Fibroblast of the conjunctiva (primary cell): ENCODE data around the gene TUBB1.
A peak's percentile ranks its signal among the peaks of the same experiment; 100 is the strongest.
"Not testable (repeated sequence)": the region's sequence is repeated elsewhere in the genome, so short reads cannot be mapped to it uniquely, and the experiment has no call there.

Experiments used
- DNase-seq: peaks from one replicate; pipeline ENCODE4 v3.0.0-alpha.2; 2010; ENCODE audit warnings: low read depth

Gene TUBB1

DNA sequence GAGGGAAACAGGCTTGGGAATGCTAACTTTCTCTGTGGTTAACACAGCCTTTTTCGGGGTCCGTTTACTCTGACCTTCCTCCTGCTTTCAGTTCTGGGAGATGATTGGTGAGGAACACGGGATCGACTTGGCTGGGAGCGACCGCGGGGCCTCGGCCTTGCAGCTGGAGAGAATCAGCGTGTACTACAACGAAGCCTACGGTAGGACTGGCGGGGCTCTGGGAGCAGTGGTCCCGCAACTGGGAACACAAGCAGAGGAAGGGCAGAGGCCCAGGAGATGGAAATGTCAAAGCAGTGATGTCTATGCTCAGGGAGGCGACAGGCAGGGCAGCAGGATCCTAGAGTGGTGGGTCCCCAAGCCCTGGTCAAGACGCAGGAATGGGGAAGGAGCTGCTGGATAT, 3.5 kb downstream of the TUBB1 start:
- no peak for DNase-seq

DNA sequence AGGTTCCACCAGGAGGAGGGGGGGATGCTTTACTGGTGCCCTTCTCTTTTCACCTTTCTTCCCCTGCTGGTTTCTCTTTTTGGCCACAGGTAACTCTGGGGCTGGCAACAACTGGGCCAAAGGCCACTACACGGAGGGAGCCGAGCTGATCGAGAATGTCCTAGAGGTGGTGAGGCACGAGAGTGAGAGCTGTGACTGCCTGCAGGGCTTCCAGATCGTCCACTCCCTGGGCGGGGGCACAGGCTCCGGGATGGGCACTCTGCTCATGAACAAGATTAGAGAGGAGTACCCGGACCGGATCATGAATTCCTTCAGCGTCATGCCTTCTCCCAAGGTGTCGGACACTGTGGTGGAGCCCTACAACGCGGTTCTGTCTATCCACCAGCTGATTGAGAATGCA, 4.4 kb downstream of the TUBB1 start:
- no peak for DNase-seq

DNA sequence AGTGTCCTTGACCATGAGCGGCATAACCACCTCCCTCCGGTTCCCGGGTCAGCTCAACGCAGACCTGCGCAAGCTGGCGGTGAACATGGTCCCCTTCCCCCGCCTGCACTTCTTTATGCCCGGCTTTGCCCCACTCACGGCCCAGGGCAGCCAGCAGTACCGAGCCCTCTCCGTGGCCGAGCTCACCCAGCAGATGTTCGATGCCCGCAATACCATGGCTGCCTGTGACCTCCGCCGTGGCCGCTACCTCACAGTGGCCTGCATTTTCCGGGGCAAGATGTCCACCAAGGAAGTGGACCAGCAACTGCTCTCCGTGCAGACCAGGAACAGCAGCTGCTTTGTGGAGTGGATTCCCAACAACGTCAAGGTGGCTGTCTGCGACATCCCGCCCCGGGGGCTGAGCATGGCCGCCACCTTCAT, 4.9 kb downstream of the TUBB1 start:
- no peak for DNase-seq

- no peak for DNase-seq
These were observed 5.9 kb downstream of the TUBB1 start for GRCh38 chr20:59025086-59025485.

DNA sequence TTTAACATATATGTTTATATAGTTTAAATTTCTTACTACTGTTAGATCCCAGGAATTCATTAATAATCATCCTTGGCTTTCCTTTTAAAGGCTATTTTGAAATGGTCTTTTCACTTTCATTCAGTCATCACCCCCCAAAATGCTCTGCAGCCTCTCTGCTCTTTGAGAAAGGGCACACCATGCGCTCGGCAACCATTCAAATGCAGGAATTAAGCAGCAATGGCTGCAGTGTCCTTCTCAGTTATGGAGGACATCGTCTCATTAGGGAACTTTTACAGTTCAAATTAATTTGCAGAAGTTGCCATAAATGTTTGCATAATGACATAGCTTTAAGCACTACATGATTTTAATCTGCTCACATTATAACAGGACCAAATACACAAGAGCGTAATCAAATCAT, 6.3 kb downstream of the TUBB1 start:
- no peak for DNase-seq

DNA sequence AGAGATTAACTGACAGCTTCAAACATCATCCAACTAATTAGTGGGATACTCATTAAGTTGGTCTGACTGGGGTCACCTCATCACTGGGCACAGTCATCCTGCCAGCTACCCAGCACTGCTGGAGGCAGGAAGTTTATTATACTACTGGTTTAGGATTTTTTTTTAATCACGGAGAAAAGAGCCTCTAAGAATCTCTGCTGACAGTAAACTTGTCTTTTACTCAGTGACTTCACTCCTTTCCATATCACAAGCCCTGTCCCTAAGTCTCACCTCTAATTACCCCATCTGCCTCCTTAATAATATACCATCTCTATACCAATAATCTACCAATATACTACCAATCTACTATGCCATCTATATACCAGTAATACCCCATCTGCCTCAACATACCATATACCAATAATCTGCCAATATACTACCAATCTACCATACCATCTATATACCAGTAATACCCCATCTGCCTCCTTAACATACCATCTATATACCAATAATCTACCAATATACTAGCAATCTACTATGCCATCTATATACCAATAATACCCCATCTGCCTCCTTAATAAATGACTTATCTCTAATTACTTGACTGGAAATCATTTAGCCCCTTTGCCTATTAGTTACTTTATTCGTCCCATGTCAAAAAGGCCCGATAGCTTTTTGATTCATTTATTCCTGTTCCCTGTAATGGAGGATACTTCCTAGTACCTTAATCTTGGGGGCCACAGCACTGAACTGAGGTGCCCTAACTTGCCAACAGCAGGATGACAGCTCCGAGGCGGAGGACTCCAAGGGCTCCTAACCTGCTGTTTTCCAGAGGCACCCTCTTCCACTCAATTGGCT, 7.9 kb downstream of the TUBB1 start:
- DNase-seq: no peak

DNA sequence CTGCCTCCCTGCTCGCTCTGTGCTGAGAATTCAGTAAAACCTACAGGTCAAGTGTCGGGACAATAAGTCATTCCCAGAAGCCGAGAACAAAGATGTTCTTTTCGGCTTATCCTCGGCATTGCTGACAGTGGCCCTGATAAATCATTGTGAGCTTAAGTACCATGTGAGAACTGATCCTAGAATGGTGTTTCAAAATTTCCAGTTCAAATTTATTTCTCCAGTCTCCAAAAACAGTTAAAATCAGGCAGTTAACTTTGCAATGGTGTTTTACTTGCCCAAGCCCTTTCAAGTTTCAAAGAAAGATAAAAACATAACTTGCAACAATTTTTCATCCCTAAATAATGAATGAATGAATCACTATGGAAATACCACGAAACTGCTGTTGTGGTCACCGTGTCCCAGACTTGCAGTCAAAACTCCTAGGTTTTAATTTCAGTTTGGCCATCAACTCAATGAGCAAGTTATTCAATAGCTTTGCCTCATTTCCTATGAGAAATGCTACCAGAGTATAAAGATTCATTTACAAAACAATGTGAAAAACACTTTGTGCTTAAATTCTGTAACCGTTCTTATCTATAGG, 8.6 kb downstream of the TUBB1 start:
- no peak for DNase-seq

DNA sequence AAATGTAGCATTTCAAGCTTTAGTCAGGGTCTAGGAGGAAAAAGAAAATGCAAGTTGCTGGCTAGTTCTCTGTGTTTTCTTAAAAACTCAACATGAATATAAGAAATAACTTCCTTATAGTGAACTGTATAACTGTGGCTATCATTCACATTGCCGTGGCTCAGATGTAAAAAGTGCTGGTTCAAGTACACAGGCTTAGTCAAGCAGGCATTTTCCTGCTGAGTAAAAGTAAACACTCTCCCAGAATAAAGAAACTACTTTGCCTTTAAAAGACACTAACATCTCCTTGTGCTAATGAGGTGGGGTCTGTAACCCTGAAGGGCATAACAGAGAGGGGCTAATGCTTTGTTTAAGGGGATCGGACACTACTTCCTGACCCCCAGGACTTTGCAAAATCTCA, 9.6 kb downstream of the TUBB1 start:
- DNase-seq: no peak

- DNase-seq: no peak
These were observed 11.8 kb downstream of the TUBB1 start for GRCh38 chr20:59030911-59031563.

DNA sequence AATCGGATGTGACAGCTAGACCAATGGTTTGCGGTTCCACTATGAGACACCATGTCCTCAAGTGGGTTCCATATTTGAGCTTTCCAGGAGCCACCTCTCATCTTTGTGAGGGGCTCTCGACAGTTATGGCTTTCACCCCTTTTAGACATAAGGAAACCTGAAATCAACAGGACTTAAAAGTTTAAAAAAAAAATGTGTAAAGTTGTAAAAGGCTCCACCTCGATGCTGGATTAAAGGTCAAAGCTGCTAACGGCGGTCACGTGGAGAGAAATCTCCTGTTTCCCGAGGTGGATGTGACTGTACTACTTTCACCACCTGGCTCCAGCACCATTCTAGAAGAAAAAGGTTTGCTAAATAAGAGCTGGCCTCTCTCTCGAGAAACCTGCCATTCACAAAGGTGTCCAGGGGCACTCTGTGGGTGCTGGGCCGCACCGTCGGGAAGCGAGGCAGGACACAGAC, 12.4 kb downstream of the TUBB1 start:
- DNase-seq: no peak

- DNase-seq: peak; percentile 86
These were observed 12.9 kb downstream of the TUBB1 start, which contains the start of gene ATP5F1E for GRCh38 chr20:59032023-59032712. TSS of gene ATP5F1E (minus strand) at chr20:59032335. CDS start at chr20:59032251, 84 bp downstream.

DNA sequence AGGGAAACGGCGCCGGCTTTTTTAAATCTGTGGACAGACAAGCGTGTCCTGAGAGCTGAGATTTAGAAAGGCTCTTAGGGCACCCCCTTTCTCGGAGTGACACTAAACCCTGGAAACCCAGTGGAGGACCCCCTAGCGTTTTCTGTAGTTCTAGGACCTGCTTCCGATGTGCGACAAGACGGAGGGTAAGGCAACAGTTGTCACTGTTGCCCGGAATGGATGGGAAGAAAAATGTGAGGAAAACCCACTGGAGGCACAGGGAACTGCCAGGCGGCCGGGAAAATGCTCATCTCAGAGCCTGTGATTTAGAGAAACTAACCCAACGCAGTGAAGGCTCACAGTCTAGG, 13.5 kb downstream of the TUBB1 start:
- DNase-seq: no peak

DNA sequence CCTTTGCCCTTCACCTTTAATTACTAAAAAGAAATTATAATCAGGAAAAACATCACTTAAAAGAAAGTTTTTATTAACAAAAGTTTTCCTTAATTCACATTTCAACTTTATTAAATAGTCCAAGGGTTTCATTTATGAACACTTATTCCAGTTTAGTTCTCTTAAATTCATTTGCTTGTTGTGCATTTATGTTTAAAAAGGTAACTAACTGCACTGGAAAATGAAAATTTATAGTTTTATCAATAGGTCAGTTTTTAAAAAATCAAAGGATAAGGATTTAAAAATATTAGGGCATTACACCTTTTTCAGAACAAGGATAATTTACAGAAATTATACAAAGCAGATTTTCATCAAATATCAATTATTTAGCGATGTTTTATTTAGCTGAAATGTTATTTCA, 13.9 kb downstream of the TUBB1 start:
- no peak for DNase-seq

DNA sequence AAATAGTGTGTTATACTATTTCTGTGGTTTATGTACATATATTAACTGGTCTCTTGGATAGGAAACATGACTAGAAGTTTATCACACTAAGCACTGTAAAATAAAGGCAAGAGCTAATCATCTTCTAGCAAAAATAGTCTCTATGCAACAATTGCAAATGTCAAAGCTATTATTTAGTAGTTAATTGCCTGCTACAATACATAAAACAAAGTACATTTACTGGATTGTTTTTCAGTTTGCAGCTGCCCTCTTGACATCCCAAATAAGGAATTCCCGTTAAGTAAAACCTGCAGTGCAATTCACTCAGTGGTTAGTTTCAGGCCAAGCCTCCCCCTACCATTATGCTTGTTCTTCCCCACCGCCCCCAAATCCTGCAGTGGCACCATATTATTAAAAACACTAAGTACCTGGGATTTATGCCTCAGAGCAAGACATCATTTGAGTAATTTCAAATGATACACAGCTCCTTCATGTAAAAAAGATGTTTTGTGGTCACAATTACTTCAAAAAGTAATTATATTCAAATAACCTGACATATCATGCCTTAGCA, 14.5 kb downstream of the TUBB1 start:
- DNase-seq: no peak

DNA sequence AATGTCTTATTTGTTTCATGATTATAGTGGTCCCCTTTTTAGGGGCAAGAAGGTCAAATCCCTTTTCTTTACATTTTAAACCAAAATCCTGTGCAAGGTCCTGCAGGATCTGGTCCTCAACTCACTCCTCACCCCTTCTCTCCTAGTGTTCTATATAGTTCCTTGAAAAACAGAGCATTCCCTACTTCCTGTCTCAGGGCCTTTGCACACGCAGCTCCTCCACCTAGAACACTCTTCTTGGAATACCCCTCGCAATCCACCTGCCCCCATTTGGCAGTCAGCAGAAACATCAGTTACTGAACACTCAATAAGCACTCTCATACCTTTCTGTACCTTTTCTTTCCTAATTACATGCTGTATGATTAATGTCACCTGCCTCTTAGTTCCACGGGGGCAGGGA, 16.2 kb downstream of the TUBB1 start:
- DNase-seq: no peak

DNA sequence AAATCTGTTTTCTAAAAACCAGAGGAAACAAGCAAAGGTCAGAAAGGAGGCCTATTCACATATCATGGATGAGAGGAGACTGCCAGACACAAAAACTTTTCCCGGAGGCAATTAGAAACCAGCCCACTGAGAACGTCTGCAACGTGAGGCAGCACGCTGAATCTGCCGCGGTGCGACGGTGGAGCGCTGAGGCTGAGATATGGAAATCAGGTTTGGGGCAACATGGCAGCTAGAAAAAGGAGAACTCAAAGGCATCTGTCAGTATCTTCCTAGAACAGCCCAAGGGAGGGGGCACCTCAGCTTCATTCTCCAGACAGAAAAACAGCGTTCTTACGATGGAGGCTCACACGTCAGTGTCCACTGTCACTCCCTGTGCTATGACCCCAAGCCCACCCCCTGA, 18.2 kb downstream of the TUBB1 start:
- no peak for DNase-seq

- DNase-seq: no peak
These were observed 20.0 kb downstream of the TUBB1 start for GRCh38 chr20:59039233-59039632.

DNA sequence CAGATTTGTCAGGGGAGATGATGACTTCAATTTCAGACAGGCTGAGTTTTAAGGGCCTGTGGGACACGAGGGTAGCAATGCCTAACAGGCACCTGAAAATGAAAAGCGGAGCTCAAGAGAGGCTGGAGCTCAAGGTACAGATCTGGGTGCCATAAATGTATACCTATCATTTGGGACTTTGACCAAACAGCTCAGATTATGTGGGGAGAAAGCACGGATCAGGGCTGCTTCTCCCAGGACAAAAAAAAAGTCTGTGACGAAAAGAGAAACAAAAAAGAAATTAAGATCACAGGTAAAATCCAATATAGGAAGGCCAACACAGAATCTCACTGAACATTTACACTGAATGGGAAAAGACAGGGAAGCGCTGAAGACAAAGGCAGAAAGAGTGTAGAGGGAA, 21.4 kb downstream of the TUBB1 start:
- DNase-seq: no peak

GRCh38 chr20:59041487-59041886, 22.3 kb downstream of the TUBB1 start:
- DNase-seq: not testable (repeated sequence)

- DNase-seq: no peak
These were observed 23.0 kb downstream of the TUBB1 start, which contains the start of gene PRELID3B for GRCh38 chr20:59042151-59042795. TSS of gene PRELID3B (minus strand) at chr20:59042786. CDS start at chr20:59042730, 56 bp downstream.

DNA sequence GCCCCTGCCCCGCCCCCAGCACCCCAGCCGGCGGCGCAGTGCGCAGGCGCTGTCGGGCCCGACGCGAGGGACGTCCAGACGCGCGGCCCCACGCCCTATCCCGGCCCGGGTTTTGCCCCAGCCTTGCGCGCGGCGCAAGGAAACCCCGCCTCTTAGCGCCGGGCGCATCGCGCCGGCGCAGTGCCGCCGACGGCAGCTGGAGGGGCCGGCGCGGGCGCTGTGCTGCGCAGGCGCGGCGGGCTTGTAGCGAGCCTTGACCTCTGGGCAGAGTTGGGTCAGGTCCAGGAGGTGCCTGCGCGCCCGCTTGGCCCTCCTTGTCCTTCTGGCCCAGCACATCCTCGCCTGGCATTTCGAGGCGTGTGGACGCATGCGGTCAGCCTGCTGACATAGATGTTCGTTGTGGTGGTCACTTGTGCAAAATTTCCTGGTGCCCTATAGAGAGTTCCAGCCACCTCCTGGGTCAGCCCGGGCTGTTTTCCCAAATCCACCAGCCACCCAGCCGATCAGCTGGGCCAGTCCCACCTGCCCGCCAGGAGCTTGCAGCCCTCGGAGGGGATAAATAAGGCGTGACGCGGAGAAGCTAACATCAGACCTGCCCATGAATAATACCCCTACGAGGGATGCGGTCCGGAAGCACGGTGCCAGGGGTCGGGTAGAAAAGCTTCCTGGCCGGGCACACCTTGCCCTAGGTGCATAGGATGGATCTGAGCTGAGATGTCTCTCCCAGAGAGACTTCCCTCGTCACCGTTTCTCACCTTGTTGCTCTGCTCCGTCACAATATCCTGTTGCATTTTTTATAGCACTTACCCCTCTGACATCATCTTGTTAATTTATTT, 23.8 kb downstream of the TUBB1 start:
- DNase-seq: peak; percentile 83
